Natural killer cell (primary cell): ENCODE data around the gene KIF5C. TPM values are rescaled to one million over a fixed set of nuclear protein-coding genes. Genes with fewer than 3 reads are reported as not detected.

Experiments
- ATAC-seq, 3 donors: fragments of 150-1000 bp in 2 of 3; fragments of 200-7000 bp in 1 of 3; cut with Tn5 transposase; 1 replicate in 1 of 3; 2 replicates in 2 of 3; pipeline ENCODE4 v1.10.0; 2021; ENCODE audit warnings: mild to moderate bottlenecking in 2 of 3, moderate library complexity in 2 of 3
- DNase-seq, 2 donors: peaks; one replicate each; pipeline versions ENCODE4 v3.0.0 to v3.0.0-alpha.2; 2013 to 2021; ENCODE audit warnings: mixed read lengths in 1 of 2
- H3K27ac ChIP-seq: one replicate; pipeline ENCODE4 v1.5.1; 2013; ENCODE audit warnings: mild to moderate bottlenecking, low read length
- H3K27me3 ChIP-seq: one replicate; pipeline ENCODE4 v1.6.1; 2013; ENCODE audit warnings: low read length; ENCODE audit not compliant: control insufficient read depth, insufficient read depth
- H3K36me3 ChIP-seq: one replicate; pipeline ENCODE4 v1.6.1; 2013; ENCODE audit warnings: low read length; ENCODE audit not compliant: control insufficient read depth, insufficient read depth
- H3K4me1 ChIP-seq: one replicate; pipeline ENCODE4 v1.6.1; 2013; ENCODE audit warnings: low read length; ENCODE audit not compliant: control insufficient read depth, insufficient read depth
- H3K4me3 ChIP-seq: one replicate; pipeline ENCODE4 v1.5.1; 2013; ENCODE audit warnings: low read length
- H3K9me3 ChIP-seq: one replicate; pipeline ENCODE4 v1.6.1; 2013; ENCODE audit warnings: low read length; ENCODE audit not compliant: control insufficient read depth, insufficient read depth
- H3K27ac Mint-ChIP-seq, 2 donors: one replicate each; pipeline ENCODE4 v1.8.0; 2022; ENCODE audit warnings: mild to moderate bottlenecking in 2 of 2, mixed read lengths in 2 of 2, moderate library complexity in 1 of 2
- H3K27me3 Mint-ChIP-seq, 2 donors: one replicate each; pipeline ENCODE4 v1.8.0; 2022; ENCODE audit warnings: low read depth in 2 of 2, mixed read lengths in 2 of 2
- H3K36me3 Mint-ChIP-seq: one replicate; pipeline ENCODE4 v1.8.0; 2022; ENCODE audit warnings: mixed read lengths
- H3K4me1 Mint-ChIP-seq, 2 donors: one replicate each; pipeline ENCODE4 v1.8.0; 2022; ENCODE audit warnings: mixed read lengths in 2 of 2
- H3K4me3 Mint-ChIP-seq: one replicate; pipeline ENCODE4 v1.8.0; 2022; ENCODE audit warnings: mild to moderate bottlenecking, moderate library complexity, mixed read lengths
- H3K9me3 Mint-ChIP-seq, 2 donors: one replicate each; pipeline ENCODE4 v1.8.0; 2022; ENCODE audit warnings: mixed read lengths in 2 of 2
- CTCF ChIP-seq: fragments of 200-600 bp; IDR thresholded peaks from one replicate; pipeline ENCODE4 v1.8.0; 2022; ENCODE audit warnings: antibody characterized with exemption
- WGBS: methylation state at CpG from one replicate; pipeline ENCODE4 v1.1.7; 2013; ENCODE audit warnings: missing lambda C conversion rate; ENCODE audit not compliant: insufficient coverage; 5-methylcytosine and 5-hydroxymethylcytosine counted together
- intact Hi-C: fragments of 100-400 bp; cut with micrococcal nuclease; formaldehyde crosslinking; loops from one replicate; pipeline ENCODE4 v1.14.2; 2022
- total RNA-seq, 4 donors: library from RNA; stranded (reverse); fragments of 120-200 nt in 1 of 4; gene quantifications; one replicate each; pipeline versions ENCODE4 v1.2.3 to v1.2.4, GENCODE V29; 2013 to 2022

Gene KIF5C
- total RNA-seq, 3 donors from 2014 or later (not counting 1 experiment from before 2014, with no cell fraction given), result 0.42 to 2.7 (median 1.8) TPM

GRCh38 chr2:148907085-148907785, 32.2 kb downstream of the KIF5C start:
- H3K4me3 Mint-ChIP-seq, result no peak overlapping the region
- TF ChIP-seq CTCF, result no peak
- DNase-seq, result no peak
- H3K36me3 Mint-ChIP-seq, result no peaks in the 10 kb centered on the region
- no peak overlapping the region for H3K27ac ChIP-seq
- 94% methylated on average over 5 of the region's 5 CpGs for WGBS
- peaks cover 26 to 47% of the 10 kb centered on the region in 2 donors for H3K27me3 Mint-ChIP-seq
- H3K27me3 ChIP-seq, result no peaks in the 10 kb centered on the region
- no peaks in the 10 kb centered on the region for H3K9me3 ChIP-seq
- H3K4me1 Mint-ChIP-seq, result no peaks in the 10 kb centered on the region
- no peak for ATAC-seq
- H3K9me3 Mint-ChIP-seq, result no peaks in the 10 kb centered on the region
- H3K36me3 ChIP-seq, result no peaks in the 10 kb centered on the region
- no peak overlapping the region for H3K27ac Mint-ChIP-seq
- intact Hi-C loops, result no loop called here
- H3K4me3 ChIP-seq, result no peak overlapping the region
- H3K4me1 ChIP-seq, result no peaks in the 10 kb centered on the region

- Mint-ChIP-seq H3K27ac (no peak overlapping the region), H3K4me3 (no peak overlapping the region), H3K4me1 (no peaks in the 10 kb centered on the region), H3K27me3 (peaks cover 26 to 31% of the 10 kb centered on the region in 2 donors), H3K36me3 (no peaks in the 10 kb centered on the region), H3K9me3 (no peaks in the 10 kb centered on the region)
- Histone ChIP-seq H3K9me3 (no peaks in the 10 kb centered on the region), H3K27ac (no peak overlapping the region), H3K36me3 (no peaks in the 10 kb centered on the region), H3K4me3 (no peak overlapping the region), H3K4me1 (no peaks in the 10 kb centered on the region), H3K27me3 (no peaks in the 10 kb centered on the region)
- ATAC-seq (no peak), DNase-seq (no peak)
- no peak for TF ChIP-seq CTCF
- intact Hi-C loops, result no loop called here
- WGBS, result 91% methylated on average over 7 of the region's 8 CpGs
These were observed 34.1 kb downstream of the KIF5C start for GRCh38 chr2:148909114-148909513.

DNA sequence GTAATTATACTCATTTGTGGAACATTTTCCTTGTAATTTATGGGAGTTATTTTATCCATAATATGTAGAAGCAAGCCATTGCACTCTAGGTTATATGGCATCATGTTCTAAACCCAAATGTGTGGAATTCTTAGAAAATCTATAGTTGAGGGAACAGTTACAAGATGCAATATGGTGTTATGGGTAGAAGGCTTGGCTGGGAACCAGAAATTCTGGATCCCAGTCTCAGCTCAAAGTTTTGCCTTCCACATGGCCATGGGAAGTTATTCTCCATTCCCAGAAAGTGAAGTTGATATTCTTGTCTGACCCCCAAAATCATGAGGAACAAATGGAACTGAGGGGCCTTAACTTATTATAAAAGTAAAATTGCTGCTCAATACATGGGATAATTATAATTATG, 38.0 kb downstream of the KIF5C start:
- intact Hi-C loops, result no loop called here

More for the DNA sequence above, 38.0 kb downstream of the KIF5C start:
- H3K27ac Mint-ChIP-seq, result no peak overlapping the region
- no peak for ATAC-seq
- H3K27ac ChIP-seq, result no peak overlapping the region
- no peaks in the 10 kb centered on the region for H3K4me1 Mint-ChIP-seq
- peaks cover under 1% of the 10 kb centered on the region for H3K36me3 Mint-ChIP-seq
- no peaks in the 10 kb centered on the region for H3K9me3 Mint-ChIP-seq
- no peak for DNase-seq
- H3K4me1 ChIP-seq, result no peaks in the 10 kb centered on the region
- no peak for TF ChIP-seq CTCF
- H3K27me3 Mint-ChIP-seq, result peaks cover 12 to 16% of the 10 kb centered on the region in 2 donors
- no peak overlapping the region for H3K4me3 ChIP-seq
- H3K27me3 ChIP-seq, result no peaks in the 10 kb centered on the region
- H3K4me3 Mint-ChIP-seq, result no peak overlapping the region
- H3K36me3 ChIP-seq, result no peaks in the 10 kb centered on the region
- H3K9me3 ChIP-seq, result no peaks in the 10 kb centered on the region
